NCI-H345 treated with DMSO at 0.1 percent for 48 hours (cell line): ENCODE data around the gene SWAP70.
"Not testable (repeated sequence)": the region's sequence is repeated elsewhere in the genome, so short reads cannot be mapped to it uniquely, and the experiment has no call there.

Experiments used
- DNase-seq: peaks from one replicate; lab custom pipeline; 2025; ENCODE audit not compliant: unreplicated experiment; lab: John Stamatoyannopoulos, UW

Gene SWAP70

GRCh38 chr11:9689721-9690120, 25.8 kb downstream of the SWAP70 start:
- DNase-seq = no peak

GRCh38 chr11:9691865-9692264, 28.0 kb downstream of the SWAP70 start:
- no peak for DNase-seq

- no peak for DNase-seq
Measured at GRCh38 chr11:9692691-9693090, 28.8 kb downstream of the SWAP70 start.

GRCh38 chr11:9693801-9694553, 30.1 kb downstream of the SWAP70 start:
- DNase-seq = no peak

- not testable (repeated sequence) for DNase-seq
Measured at GRCh38 chr11:9695228-9695627, 31.4 kb downstream of the SWAP70 start.

- DNase-seq = no peak
Measured at GRCh38 chr11:9697766-9698165, 33.9 kb downstream of the SWAP70 start.

- DNase-seq = no peak
Measured at GRCh38 chr11:9700105-9700801, 36.4 kb downstream of the SWAP70 start.

- no peak for DNase-seq
Measured at GRCh38 chr11:9701799-9702198, 37.9 kb downstream of the SWAP70 start.

- DNase-seq = no peak
Measured at GRCh38 chr11:9703280-9703679, 39.4 kb downstream of the SWAP70 start.

- DNase-seq = no peak
Measured at GRCh38 chr11:9704037-9704436, 40.2 kb downstream of the SWAP70 start.

GRCh38 chr11:9704620-9705019, 40.7 kb downstream of the SWAP70 start:
- no peak for DNase-seq

GRCh38 chr11:9705361-9705760, 41.5 kb downstream of the SWAP70 start:
- not testable (repeated sequence) for DNase-seq

- DNase-seq = no peak
Measured at GRCh38 chr11:9708544-9708943, 44.7 kb downstream of the SWAP70 start.

- no peak for DNase-seq
Measured at GRCh38 chr11:9710223-9710622, 46.3 kb downstream of the SWAP70 start.

- DNase-seq = no peak
Measured at GRCh38 chr11:9710852-9711251, 47.0 kb downstream of the SWAP70 start.

GRCh38 chr11:9711454-9712307, 47.8 kb downstream of the SWAP70 start:
- no peak for DNase-seq

- no peak for DNase-seq
Measured at GRCh38 chr11:9714272-9714940, 50.5 kb downstream of the SWAP70 start.

GRCh38 chr11:9716275-9717039, 52.6 kb downstream of the SWAP70 start:
- no peak for DNase-seq

- no peak for DNase-seq
Measured at GRCh38 chr11:9717040-9717357, 53.1 kb downstream of the SWAP70 start.

- no peak for DNase-seq
Measured at GRCh38 chr11:9717719-9718118, 53.8 kb downstream of the SWAP70 start.

- DNase-seq = no peak
Measured at GRCh38 chr11:9718147-9718546, 54.3 kb downstream of the SWAP70 start.
